ENCODE results near the gene HSBP1L1.

Gene HSBP1L1

GRCh38 chr18:79935499-79935898, 28.9 kb upstream of the HSBP1L1 start:
- Histone ChIP-seq H3K27me3 (ENCODE audit: insufficient read depth, low read length) (no peaks in the 10 kb centered on the region), H3K9me3 (ENCODE audit: low read length) (peaks cover 24% of the 10 kb centered on the region), H3K36me3 (ENCODE audit: insufficient read depth, low read length) (peaks cover 17% of the 10 kb centered on the region), H3K4me1 (ENCODE audit: insufficient read depth, low read length) (peaks cover 4% of the 10 kb centered on the region), H2AFZ (ENCODE audit: low read depth, low read length) (no peak overlapping the region), H3K4me3 (ENCODE audit: low read length) (no peak overlapping the region)

DNA sequence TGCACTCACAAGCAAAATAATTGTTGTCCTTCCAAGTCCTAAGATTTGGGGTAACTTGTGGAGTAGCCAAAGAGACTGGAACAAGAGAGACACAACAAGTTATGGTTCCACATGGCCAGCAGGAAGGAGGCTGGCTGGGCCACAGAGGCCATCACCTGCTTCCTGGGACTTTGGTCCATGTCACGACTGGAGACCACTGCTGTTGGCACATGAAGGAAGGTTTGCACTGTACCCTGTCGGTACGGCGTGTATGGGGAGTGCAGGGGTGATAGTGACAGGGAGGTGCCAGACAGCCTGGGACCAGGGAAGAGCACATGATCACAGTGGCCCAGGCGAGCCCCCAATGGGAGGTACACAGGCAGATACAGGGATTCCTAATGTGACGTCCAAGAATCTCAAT, 28.5 kb upstream of the HSBP1L1 start:
- H3K27me3 ChIP-seq (ENCODE audit: insufficient read depth, low read length) = no peaks in the 10 kb centered on the region
- H3K4me3 ChIP-seq (ENCODE audit: low read length) = no peak overlapping the region
- H3K4me1 ChIP-seq (ENCODE audit: insufficient read depth, low read length) = peaks cover 4% of the 10 kb centered on the region
- peaks cover 26% of the 10 kb centered on the region for H3K9me3 ChIP-seq (ENCODE audit: low read length)
- H2AFZ ChIP-seq (ENCODE audit: low read depth, low read length) = no peak overlapping the region
- peaks cover 20% of the 10 kb centered on the region for H3K36me3 ChIP-seq (ENCODE audit: insufficient read depth, low read length)

DNA sequence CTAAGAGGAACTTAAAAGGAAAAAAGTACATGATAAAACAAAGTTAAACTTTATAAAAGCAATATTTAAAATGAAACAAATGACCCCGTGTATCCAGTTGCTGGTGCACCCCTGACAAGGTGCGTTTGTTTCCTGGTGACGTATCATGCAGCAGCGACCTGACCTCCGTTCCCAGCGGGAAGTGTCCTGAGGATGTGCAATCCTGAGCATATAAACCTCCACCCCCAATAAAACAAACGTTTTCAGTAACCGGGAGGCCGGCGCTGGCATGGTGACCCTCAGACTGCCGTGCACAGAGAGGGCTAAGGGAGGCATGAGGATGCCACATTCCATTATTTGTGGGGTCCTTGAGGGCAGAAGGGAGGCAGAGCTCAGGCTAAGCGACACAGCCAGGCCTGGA, 27.8 kb upstream of the HSBP1L1 start:
- no peaks in the 10 kb centered on the region for H3K27me3 ChIP-seq (ENCODE audit: insufficient read depth, low read length)
- peaks cover 4% of the 10 kb centered on the region for H3K4me1 ChIP-seq (ENCODE audit: insufficient read depth, low read length)
- H2AFZ ChIP-seq (ENCODE audit: low read depth, low read length) = no peak overlapping the region
- peaks cover 27% of the 10 kb centered on the region for H3K9me3 ChIP-seq (ENCODE audit: low read length)
- peaks cover 26% of the 10 kb centered on the region for H3K36me3 ChIP-seq (ENCODE audit: insufficient read depth, low read length)
- H3K4me3 ChIP-seq (ENCODE audit: low read length) = no peak overlapping the region

DNA sequence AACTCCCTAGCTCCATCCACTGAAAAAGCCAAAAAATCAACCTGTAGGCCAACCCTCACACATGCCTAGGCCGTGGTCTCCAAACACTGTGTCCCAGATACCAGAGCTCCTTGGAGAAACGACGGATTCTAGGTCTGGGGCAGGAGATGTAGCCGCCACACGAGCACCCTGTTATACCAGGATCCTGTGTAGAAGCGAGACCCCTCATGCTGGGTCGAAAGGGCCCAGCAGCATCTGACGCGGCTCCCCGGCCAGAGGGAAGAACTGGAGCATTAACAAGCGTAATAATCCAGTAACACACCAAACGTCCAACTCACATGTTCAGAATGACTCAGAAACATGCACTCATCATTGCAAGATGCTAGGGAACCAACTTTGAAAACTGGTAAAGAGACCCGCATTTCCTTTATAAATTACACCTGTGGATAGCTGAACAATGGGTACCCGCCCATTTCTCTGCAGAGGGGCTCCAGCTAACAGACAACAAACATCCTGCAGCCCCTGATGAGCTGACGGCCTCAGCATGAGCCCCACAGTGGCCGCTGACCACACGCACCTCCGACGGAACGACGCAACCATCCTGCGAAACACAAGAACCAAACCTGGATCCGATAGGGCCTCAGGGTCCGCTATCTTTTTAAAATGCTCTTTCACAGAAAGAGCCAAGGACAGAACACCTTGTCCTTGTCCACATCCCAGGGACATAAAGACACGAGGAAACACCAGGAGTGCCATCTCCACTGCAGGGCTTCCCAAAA, 27.2 kb upstream of the HSBP1L1 start:
- Histone ChIP-seq H2AFZ (ENCODE audit: low read depth, low read length) (no peak overlapping the region), H3K4me1 (ENCODE audit: insufficient read depth, low read length) (peaks cover 4% of the 10 kb centered on the region), H3K9me3 (ENCODE audit: low read length) (peaks cover 26% of the 10 kb centered on the region), H3K27me3 (ENCODE audit: insufficient read depth, low read length) (no peaks in the 10 kb centered on the region), H3K4me3 (ENCODE audit: low read length) (no peak overlapping the region), H3K36me3 (ENCODE audit: insufficient read depth, low read length) (peaks cover 32% of the 10 kb centered on the region)

DNA sequence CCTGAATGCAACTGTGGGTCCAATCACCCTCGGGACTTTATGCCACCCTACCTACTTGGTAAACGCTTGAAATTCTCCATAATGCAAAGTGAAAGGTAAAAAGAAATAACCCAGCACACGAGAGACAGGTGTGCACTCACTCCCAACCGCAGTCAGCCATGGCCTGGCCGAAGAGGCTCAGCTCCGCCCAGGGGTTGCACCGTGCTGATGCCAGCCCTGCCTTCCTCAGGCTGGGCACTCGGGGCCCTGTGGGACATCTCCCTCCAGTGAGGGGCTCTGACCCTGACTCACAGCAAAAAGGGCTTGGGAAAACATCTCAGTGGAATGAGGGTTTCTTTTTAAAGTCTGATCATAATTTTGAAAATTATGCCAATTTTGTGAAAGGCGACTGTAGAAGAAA, 26.2 kb upstream of the HSBP1L1 start:
- Histone ChIP-seq H3K27me3 (ENCODE audit: insufficient read depth, low read length) (no peaks in the 10 kb centered on the region), H2AFZ (ENCODE audit: low read depth, low read length) (no peak overlapping the region), H3K4me3 (ENCODE audit: low read length) (no peak overlapping the region), H3K9me3 (ENCODE audit: low read length) (peaks cover 28% of the 10 kb centered on the region), H3K36me3 (ENCODE audit: insufficient read depth, low read length) (peaks cover 41% of the 10 kb centered on the region), H3K4me1 (ENCODE audit: insufficient read depth, low read length) (peaks cover 4% of the 10 kb centered on the region)

GRCh38 chr18:79939096-79939495, 25.3 kb upstream of the HSBP1L1 start:
- H3K4me3 ChIP-seq (ENCODE audit: low read length) = no peak overlapping the region
- H3K4me1 ChIP-seq (ENCODE audit: insufficient read depth, low read length) = peaks cover 3% of the 10 kb centered on the region
- no peak overlapping the region for H2AFZ ChIP-seq (ENCODE audit: low read depth, low read length)
- peaks cover 28% of the 10 kb centered on the region for H3K9me3 ChIP-seq (ENCODE audit: low read length)
- no peaks in the 10 kb centered on the region for H3K27me3 ChIP-seq (ENCODE audit: insufficient read depth, low read length)
- H3K36me3 ChIP-seq (ENCODE audit: insufficient read depth, low read length) = peaks cover 41% of the 10 kb centered on the region

GRCh38 chr18:79940126-79940813, 24.2 kb upstream of the HSBP1L1 start:
- Histone ChIP-seq H3K9me3 (ENCODE audit: low read length) (peaks cover 26% of the 10 kb centered on the region), H3K27me3 (ENCODE audit: insufficient read depth, low read length) (no peaks in the 10 kb centered on the region), H3K36me3 (ENCODE audit: insufficient read depth, low read length) (peaks cover 41% of the 10 kb centered on the region), H3K4me1 (ENCODE audit: insufficient read depth, low read length) (no peaks in the 10 kb centered on the region), H2AFZ (ENCODE audit: low read depth, low read length) (no peak overlapping the region), H3K4me3 (ENCODE audit: low read length) (no peak overlapping the region)

- peaks cover 39% of the 10 kb centered on the region for H3K36me3 ChIP-seq (ENCODE audit: insufficient read depth, low read length)
- H3K9me3 ChIP-seq (ENCODE audit: low read length) = peaks cover 25% of the 10 kb centered on the region
- no peak overlapping the region for H2AFZ ChIP-seq (ENCODE audit: low read depth, low read length)
- no peaks in the 10 kb centered on the region for H3K27me3 ChIP-seq (ENCODE audit: insufficient read depth, low read length)
- no peak overlapping the region for H3K4me3 ChIP-seq (ENCODE audit: low read length)
- H3K4me1 ChIP-seq (ENCODE audit: insufficient read depth, low read length) = no peaks in the 10 kb centered on the region
Observed at GRCh38 chr18:79940814-79941472, 23.5 kb upstream of the HSBP1L1 start.

DNA sequence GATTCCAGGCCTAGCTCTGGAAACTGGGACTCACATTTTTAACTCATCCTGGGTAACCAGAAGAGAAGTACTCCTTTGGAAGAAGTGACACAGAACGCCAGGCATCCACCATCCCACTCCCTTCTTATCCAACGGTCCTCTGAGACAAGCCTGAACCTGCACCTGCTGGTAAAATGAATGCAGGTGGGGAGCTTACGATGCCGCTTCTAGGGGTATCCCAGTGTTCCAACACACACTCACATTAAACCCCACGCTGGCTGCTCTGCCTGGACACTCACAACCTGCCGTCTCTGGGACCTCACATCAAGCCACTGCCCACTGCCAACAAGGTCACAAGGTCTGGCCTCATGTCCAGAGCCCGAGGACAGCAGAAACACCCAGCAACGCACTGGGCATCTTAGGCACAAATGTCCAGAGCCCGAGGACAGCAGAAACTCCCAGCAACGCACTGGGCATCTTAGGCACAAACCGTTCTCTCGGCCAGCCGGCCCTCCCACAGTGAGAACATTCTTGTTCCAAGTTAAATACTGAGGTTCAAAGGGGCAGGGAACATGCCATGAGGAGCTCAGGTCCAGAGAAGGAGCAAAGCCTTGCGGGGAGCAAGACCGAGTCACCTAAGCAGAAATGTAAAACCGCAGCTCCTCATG, 22.8 kb upstream of the HSBP1L1 start:
- peaks cover 39% of the 10 kb centered on the region for H3K36me3 ChIP-seq (ENCODE audit: insufficient read depth, low read length)
- H3K4me1 ChIP-seq (ENCODE audit: insufficient read depth, low read length) = no peaks in the 10 kb centered on the region
- no peak overlapping the region for H3K4me3 ChIP-seq (ENCODE audit: low read length)
- H2AFZ ChIP-seq (ENCODE audit: low read depth, low read length) = no peak overlapping the region
- H3K27me3 ChIP-seq (ENCODE audit: insufficient read depth, low read length) = no peaks in the 10 kb centered on the region
- H3K9me3 ChIP-seq (ENCODE audit: low read length) = peaks cover 23% of the 10 kb centered on the region

DNA sequence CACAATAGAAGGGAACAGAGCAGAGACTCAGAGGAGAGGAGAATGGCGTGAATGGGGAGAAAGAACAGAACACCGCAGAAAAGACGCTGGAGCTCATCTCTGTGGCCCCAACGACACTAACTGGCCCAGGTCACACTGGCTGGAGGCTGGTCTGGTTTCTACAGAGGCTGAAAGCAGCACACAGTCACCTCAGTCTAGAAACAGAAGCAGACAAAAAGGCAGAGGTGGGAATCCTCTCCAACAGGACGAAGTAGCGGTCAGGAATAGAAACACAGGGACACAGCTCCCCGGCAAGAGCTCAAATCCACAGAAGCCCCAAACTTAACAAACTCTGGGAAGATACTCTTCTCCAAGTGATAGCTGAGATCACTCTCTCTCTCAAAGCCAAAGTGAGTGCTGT, 22.2 kb upstream of the HSBP1L1 start:
- peaks cover 40% of the 10 kb centered on the region for H3K36me3 ChIP-seq (ENCODE audit: insufficient read depth, low read length)
- no peak overlapping the region for H2AFZ ChIP-seq (ENCODE audit: low read depth, low read length)
- H3K27me3 ChIP-seq (ENCODE audit: insufficient read depth, low read length) = no peaks in the 10 kb centered on the region
- no peaks in the 10 kb centered on the region for H3K4me1 ChIP-seq (ENCODE audit: insufficient read depth, low read length)
- no peak overlapping the region for H3K4me3 ChIP-seq (ENCODE audit: low read length)
- peaks cover 20% of the 10 kb centered on the region for H3K9me3 ChIP-seq (ENCODE audit: low read length)

GRCh38 chr18:79942786-79943607, 21.4 kb upstream of the HSBP1L1 start:
- Histone ChIP-seq H3K36me3 (ENCODE audit: insufficient read depth, low read length) (peaks cover 41% of the 10 kb centered on the region), H3K9me3 (ENCODE audit: low read length) (peaks cover 16% of the 10 kb centered on the region), H3K27me3 (ENCODE audit: insufficient read depth, low read length) (no peaks in the 10 kb centered on the region), H3K4me1 (ENCODE audit: insufficient read depth, low read length) (no peaks in the 10 kb centered on the region), H3K4me3 (ENCODE audit: low read length) (no peak overlapping the region), H2AFZ (ENCODE audit: low read depth, low read length) (no peak overlapping the region)

DNA sequence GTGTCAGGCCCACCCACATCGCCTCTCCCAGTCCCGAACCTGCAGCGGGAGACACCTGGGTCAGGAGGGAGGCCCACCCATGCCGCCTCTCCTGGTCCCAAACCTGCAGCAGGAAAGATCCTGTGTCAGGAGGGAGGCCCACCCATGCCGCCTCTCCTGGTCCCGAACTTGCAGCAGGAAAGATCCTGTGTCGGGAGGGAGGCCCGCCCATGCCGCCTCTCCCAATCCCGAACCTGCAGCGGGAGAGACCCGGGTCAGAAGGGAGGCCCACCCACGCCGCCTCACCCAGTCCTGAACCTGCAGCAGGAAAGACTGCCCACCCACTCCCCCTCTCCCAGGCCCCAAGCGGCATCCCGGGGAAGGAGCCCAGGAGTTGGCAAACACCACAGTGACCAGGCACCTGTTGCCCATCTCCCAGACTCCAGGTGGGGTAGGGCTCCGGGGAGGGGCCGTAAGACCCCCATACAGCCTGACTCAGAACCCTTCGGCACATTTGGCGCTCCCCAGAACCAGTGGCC, 20.8 kb upstream of the HSBP1L1 start:
- H3K36me3 ChIP-seq (ENCODE audit: insufficient read depth, low read length) = peaks cover 47% of the 10 kb centered on the region

More for the DNA sequence above, 20.8 kb upstream of the HSBP1L1 start:
- H3K4me3 ChIP-seq (ENCODE audit: low read length) = no peak overlapping the region
- no peaks in the 10 kb centered on the region for H3K27me3 ChIP-seq (ENCODE audit: insufficient read depth, low read length)
- H3K9me3 ChIP-seq (ENCODE audit: low read length) = peaks cover 15% of the 10 kb centered on the region
- H2AFZ ChIP-seq (ENCODE audit: low read depth, low read length) = no peak overlapping the region
- H3K4me1 ChIP-seq (ENCODE audit: insufficient read depth, low read length) = no peaks in the 10 kb centered on the region

Measured in neuron (in vitro differentiated cells).